ENCODE results near the gene AGBL4. TPM values are rescaled to one million over a fixed set of nuclear protein-coding genes. Genes with fewer than 3 reads are reported as not detected.

AGBL4 gene
- polyA plus RNA-seq, 1 donor (not counting 4 experiments of a cell fraction or from before 2014, with no cell fraction given), result not detected

DNA sequence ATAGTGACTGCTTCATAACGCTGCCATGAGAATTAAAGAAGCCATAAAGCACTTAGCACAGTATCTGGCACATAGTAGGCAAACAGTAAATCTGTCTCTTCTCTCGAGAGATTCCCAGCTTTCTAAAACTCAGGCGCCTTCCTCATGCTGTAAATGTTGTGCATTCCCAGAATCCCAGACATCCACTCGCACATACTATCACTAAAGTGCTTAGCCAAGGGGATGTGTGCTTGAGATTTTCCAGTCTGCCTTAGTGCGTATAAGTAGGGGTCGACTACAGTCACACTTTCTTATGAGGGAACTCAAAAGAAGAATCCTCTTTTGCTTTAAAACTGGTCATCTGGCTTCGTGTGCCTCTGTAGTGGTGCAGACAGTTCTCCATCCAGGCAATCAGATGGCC lies 1453.2 kb downstream of the AGBL4 start:
- dilution Hi-C loops (cut with MboI; ENCODE audit: extremely low pct_ligation_motif_present, low sequenced_read_pairs), result no loop called here

DNA sequence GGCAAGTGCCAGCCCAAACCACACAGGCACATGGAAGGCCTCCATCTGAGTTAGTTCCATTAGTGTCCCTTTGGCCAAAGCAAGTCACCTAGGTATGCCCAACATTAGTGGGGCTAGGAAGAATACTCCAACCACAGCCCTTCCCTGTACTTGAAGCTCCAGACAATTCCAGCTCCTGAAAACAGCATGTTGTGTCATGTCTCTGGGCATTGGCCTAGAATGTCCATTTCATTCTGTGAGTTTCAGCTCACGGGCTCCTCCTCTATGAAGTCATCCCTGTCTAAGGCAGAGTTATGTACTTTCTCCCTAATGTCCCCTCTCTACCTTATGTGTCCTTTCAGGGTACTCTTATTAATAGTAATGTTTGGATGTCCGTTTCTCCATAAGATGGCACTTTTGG lies 1455.3 kb downstream of the AGBL4 start:
- no peak for DNase-seq (ENCODE audit: low read depth, low spot score)
- FAIRE-seq, result peak; percentile 52
- H3K27ac ChIP-seq (ENCODE audit: control insufficient read depth, insufficient read depth, low read length), result no peak overlapping the region
- H2AFZ ChIP-seq (ENCODE audit: control insufficient read depth, low read length), result no peak overlapping the region
- H3K27me3 ChIP-seq (ENCODE audit: control insufficient read depth, extremely low read depth, insufficient read depth, low read length), result no peaks in the 10 kb centered on the region
- no peaks in the 10 kb centered on the region for H3K79me2 ChIP-seq (ENCODE audit: control insufficient read depth, insufficient read depth, low read length)
- no peaks in the 10 kb centered on the region for H3K36me3 ChIP-seq (ENCODE audit: control insufficient read depth in 2 of 2, extremely low read depth in 1 of 2, insufficient read depth in 2 of 2, low read length in 2 of 2)
- H3K4me3 ChIP-seq (ENCODE audit: control insufficient read depth in 2 of 3, extremely low read depth in 1 of 3, insufficient read depth in 2 of 3, low read depth in 1 of 3, low read length in 3 of 3), result no peak overlapping the region
- H3K9me1 ChIP-seq (ENCODE audit: control insufficient read depth, extremely low read depth, insufficient read depth, low read length), result no peaks in the 10 kb centered on the region
- no peak overlapping the region for H3K9ac ChIP-seq (ENCODE audit: control insufficient read depth, extremely low read depth, insufficient read depth, low read length)
- TF ChIP-seq, protein P1, sequence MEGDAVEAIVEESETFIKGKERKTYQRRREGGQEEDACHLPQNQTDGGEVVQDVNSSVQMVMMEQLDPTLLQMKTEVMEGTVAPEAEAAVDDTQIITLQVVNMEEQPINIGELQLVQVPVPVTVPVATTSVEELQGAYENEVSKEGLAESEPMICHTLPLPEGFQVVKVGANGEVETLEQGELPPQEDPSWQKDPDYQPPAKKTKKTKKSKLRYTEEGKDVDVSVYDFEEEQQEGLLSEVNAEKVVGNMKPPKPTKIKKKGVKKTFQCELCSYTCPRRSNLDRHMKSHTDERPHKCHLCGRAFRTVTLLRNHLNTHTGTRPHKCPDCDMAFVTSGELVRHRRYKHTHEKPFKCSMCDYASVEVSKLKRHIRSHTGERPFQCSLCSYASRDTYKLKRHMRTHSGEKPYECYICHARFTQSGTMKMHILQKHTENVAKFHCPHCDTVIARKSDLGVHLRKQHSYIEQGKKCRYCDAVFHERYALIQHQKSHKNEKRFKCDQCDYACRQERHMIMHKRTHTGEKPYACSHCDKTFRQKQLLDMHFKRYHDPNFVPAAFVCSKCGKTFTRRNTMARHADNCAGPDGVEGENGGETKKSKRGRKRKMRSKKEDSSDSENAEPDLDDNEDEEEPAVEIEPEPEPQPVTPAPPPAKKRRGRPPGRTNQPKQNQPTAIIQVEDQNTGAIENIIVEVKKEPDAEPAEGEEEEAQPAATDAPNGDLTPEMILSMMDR (optimal IDR thresholded peaks at IDR 0.05 in 1 of 3, IDR thresholded peaks at IDR 0.05 in 1 of 3, conservative IDR thresholded peaks at IDR 0.05 in 1 of 3; ENCODE audit: extremely low read depth in 1 of 3, insufficient read depth in 2 of 3, low read length in 3 of 3), result no peak
- no peak for TF ChIP-seq EZH2 (IDR thresholded peaks at IDR 0.05; ENCODE audit: low read length)
- no peaks in the 10 kb centered on the region for H3K9me3 ChIP-seq (ENCODE audit: control insufficient read depth, low read depth, low read length)
- peaks cover 5% of the 10 kb centered on the region for H3K4me1 ChIP-seq (ENCODE audit: control insufficient read depth, extremely low read depth, insufficient read depth, low read length)
- no peak overlapping the region for H3K4me2 ChIP-seq (ENCODE audit: control insufficient read depth, extremely low read depth, insufficient read depth, low read depth, low read length)
- no peaks in the 10 kb centered on the region for H4K20me1 ChIP-seq (ENCODE audit: control insufficient read depth, extremely low read depth, insufficient read depth, low read length)
- dilution Hi-C loops (cut with MboI; ENCODE audit: extremely low pct_ligation_motif_present, low sequenced_read_pairs), result no loop called here

More for the DNA sequence above, 1453.2 kb downstream of the AGBL4 start:
- H2AFZ ChIP-seq (ENCODE audit: control insufficient read depth, low read length), result no peak overlapping the region
- H3K4me1 ChIP-seq (ENCODE audit: control insufficient read depth, extremely low read depth, insufficient read depth, low read length), result peaks cover 5% of the 10 kb centered on the region
- no peak overlapping the region for H3K4me2 ChIP-seq (ENCODE audit: control insufficient read depth, extremely low read depth, insufficient read depth, low read depth, low read length)
- no peaks in the 10 kb centered on the region for H3K27me3 ChIP-seq (ENCODE audit: control insufficient read depth, extremely low read depth, insufficient read depth, low read length)
- FAIRE-seq (no peak), DNase-seq (ENCODE audit: low read depth, low spot score) (no peak)
- no peaks in the 10 kb centered on the region for H3K36me3 ChIP-seq (ENCODE audit: control insufficient read depth in 2 of 2, extremely low read depth in 1 of 2, insufficient read depth in 2 of 2, low read length in 2 of 2)
- no peak overlapping the region for H3K27ac ChIP-seq (ENCODE audit: control insufficient read depth, insufficient read depth, low read length)
- no peaks in the 10 kb centered on the region for H3K9me3 ChIP-seq (ENCODE audit: control insufficient read depth, low read depth, low read length)
- H4K20me1 ChIP-seq (ENCODE audit: control insufficient read depth, extremely low read depth, insufficient read depth, low read length), result no peaks in the 10 kb centered on the region
- no peak overlapping the region for H3K4me3 ChIP-seq (ENCODE audit: control insufficient read depth in 2 of 3, extremely low read depth in 1 of 3, insufficient read depth in 2 of 3, low read depth in 1 of 3, low read length in 3 of 3)
- TF ChIP-seq EZH2 (IDR thresholded peaks at IDR 0.05; ENCODE audit: low read length), result no peak
- TF ChIP-seq, protein P1 (optimal IDR thresholded peaks at IDR 0.05 in 1 of 3, IDR thresholded peaks at IDR 0.05 in 1 of 3, conservative IDR thresholded peaks at IDR 0.05 in 1 of 3; ENCODE audit: extremely low read depth in 1 of 3, insufficient read depth in 2 of 3, low read length in 3 of 3), result no peak
- H3K9me1 ChIP-seq (ENCODE audit: control insufficient read depth, extremely low read depth, insufficient read depth, low read length), result no peaks in the 10 kb centered on the region
- H3K79me2 ChIP-seq (ENCODE audit: control insufficient read depth, insufficient read depth, low read length), result no peaks in the 10 kb centered on the region
- no peak overlapping the region for H3K9ac ChIP-seq (ENCODE audit: control insufficient read depth, extremely low read depth, insufficient read depth, low read length)

All from keratinocyte (primary cell).